Stomach (tissue), 9 donors: Measurements from ENCODE around the gene TXNDC5. TPM values are rescaled to one million over a fixed set of nuclear protein-coding genes. Genes with fewer than 3 reads are reported as not detected.

ENCODE experiments used
- DNase-seq, 2 donors: peaks; one replicate each; pipeline versions ENCODE4 v3.0.0 to v3.0.0-alpha.2; 2013 to 2019
- H3K27ac ChIP-seq, 5 donors: fragments of 200-600 bp in 4 of 5; sonication (generic) in 4 of 5; one replicate each; pipeline ENCODE4 v1.5.1; 2013 to 2019; ENCODE audit warnings: mild to moderate bottlenecking in 1 of 5, moderate library complexity in 1 of 5
- H3K27me3 ChIP-seq, 3 donors: fragments of 200-600 bp; sonication (generic); one replicate each; pipeline ENCODE4 v1.5.1; 2017 to 2019; ENCODE audit warnings: mixed run types in 1 of 3
- H3K36me3 ChIP-seq, 4 donors: fragments of 200-600 bp; sonication (generic); 1 replicate in 3 of 4; 2 replicates in 1 of 4; pipeline ENCODE4 v1.5.1; 2016 to 2019
- H3K4me1 ChIP-seq, 4 donors: fragments of 200-600 bp; sonication (generic); one replicate each; pipeline ENCODE4 v1.5.1; 2016 to 2019
- H3K4me3 ChIP-seq, 4 donors: fragments of 200-600 bp; sonication (generic) in 3 of 4; one replicate each; pipeline ENCODE4 v1.5.1; 2016 to 2019; ENCODE audit warnings: mild to moderate bottlenecking in 1 of 4
- H3K9me3 ChIP-seq, 4 donors: fragments of 200-600 bp; sonication (generic); one replicate each; pipeline ENCODE4 v1.5.1; 2016 to 2019
- EP300 ChIP-seq: sonication (generic); formaldehyde crosslinking; IDR thresholded peaks from one replicate; pipeline ENCODE4 v1.6.1; 2017; ENCODE audit warnings: antibody characterized with exemption
- POLR2A ChIP-seq, 4 donors: fragments of 450-650 bp; IDR thresholded peaks; one replicate each; pipeline ENCODE4 v1.6.1; 2016; ENCODE audit warnings: antibody characterized with exemption in 4 of 4, control low read depth in 2 of 4, mild to moderate bottlenecking in 1 of 4, moderate library complexity in 1 of 4
- POLR2AphosphoS5 ChIP-seq, 3 donors: sonication (generic); formaldehyde crosslinking; IDR thresholded peaks; one replicate each; pipeline ENCODE4 v1.6.1; 2016; ENCODE audit warnings: antibody characterized with exemption in 3 of 3
- WGBS, 5 donors: extraction: QIAGEN DNeasy Blood & Tissue Kit in 3 of 5; methylation state at CpG; one replicate each; pipeline versions ENCODE4 v1.1.5 to v1.1.7; 2013 to 2018; 5-methylcytosine and 5-hydroxymethylcytosine counted together
- intact Hi-C: fragments of 100-400 bp; cut with DNase I; formaldehyde crosslinking; loops from one replicate; pipeline ENCODE4 v1.15.1; 2023; ENCODE audit warnings: low total_unique reads
- polyA plus RNA-seq, 3 donors: library from polyadenylated mRNA; stranded (reverse); fragments of 200-250 nt; gene quantifications; one replicate each; pipeline ENCODE4 v1.2.3, GENCODE V29; 2013
- total RNA-seq, 5 donors: library from RNA; depleted of rRNA; stranded (reverse); fragments of >200 nt; gene quantifications; one replicate each; pipeline versions ENCODE4 v1.1.0 to v1.2.3, GENCODE V29; 2014 to 2016
- TF ChIP-seq, protein P1 (sequence below), 7 experiments: fragments of 450-650 bp in 4 of 7; fragments of 200-600 bp in 3 of 7; sonication (generic) in 3 of 7; IDR thresholded peaks; one replicate each; pipeline ENCODE4 v1.5.1; 2016 to 2019; ENCODE audit warnings: antibody characterized with exemption in 7 of 7, control low read depth in 2 of 7, mild to moderate bottlenecking in 1 of 7
- donor health status: healthy with polysubstance abuse.
- donor health status: Bipolar disorder and iron deficiency.
- donor health status: healthy.

TXNDC5 gene
- total and polyA plus RNA-seq, 8 donors, result 27.4 to 260 (median 48.2) TPM

DNA sequence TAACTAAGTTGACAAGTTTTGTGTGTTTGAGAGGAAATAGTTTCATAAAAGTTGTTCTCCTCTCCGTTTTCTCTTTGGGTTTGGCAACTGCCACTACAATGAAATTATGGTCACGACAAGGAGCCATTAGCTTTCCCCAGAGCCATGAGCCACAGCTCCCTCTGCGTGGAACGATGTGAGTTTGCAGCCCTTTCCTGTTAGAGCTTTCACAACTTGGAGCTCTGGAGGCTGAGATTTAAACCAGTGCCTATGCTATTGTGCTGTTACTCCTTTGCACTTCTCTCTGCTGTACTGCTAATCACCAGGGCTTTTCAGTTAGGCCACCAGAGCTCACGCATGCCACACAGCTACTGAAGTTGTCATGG is 29.3 kb upstream of the TXNDC5 start:
- Histone ChIP-seq H3K9me3 (no peaks in the 10 kb centered on the region), H3K27me3 (no peaks in the 10 kb centered on the region), H3K27ac (no peak overlapping the region), H3K4me1 (no peaks in the 10 kb centered on the region), H3K4me3 (no peak overlapping the region), H3K36me3 (no peaks in the 10 kb centered on the region)
- 56 to 76% (median 70%) methylated on average over 5 of the region's 5 CpGs for WGBS, 5 donors
- no peak for DNase-seq
- intact Hi-C loops, result no loop called here
- TF ChIP-seq, protein P1, sequence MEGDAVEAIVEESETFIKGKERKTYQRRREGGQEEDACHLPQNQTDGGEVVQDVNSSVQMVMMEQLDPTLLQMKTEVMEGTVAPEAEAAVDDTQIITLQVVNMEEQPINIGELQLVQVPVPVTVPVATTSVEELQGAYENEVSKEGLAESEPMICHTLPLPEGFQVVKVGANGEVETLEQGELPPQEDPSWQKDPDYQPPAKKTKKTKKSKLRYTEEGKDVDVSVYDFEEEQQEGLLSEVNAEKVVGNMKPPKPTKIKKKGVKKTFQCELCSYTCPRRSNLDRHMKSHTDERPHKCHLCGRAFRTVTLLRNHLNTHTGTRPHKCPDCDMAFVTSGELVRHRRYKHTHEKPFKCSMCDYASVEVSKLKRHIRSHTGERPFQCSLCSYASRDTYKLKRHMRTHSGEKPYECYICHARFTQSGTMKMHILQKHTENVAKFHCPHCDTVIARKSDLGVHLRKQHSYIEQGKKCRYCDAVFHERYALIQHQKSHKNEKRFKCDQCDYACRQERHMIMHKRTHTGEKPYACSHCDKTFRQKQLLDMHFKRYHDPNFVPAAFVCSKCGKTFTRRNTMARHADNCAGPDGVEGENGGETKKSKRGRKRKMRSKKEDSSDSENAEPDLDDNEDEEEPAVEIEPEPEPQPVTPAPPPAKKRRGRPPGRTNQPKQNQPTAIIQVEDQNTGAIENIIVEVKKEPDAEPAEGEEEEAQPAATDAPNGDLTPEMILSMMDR (IDR thresholded peaks at IDR 0.05), result no peak
- TF ChIP-seq POLR2AphosphoS5 (IDR thresholded peaks at IDR 0.05) (no peak), POLR2A (IDR thresholded peaks at IDR 0.05) (no peak), EP300 (no peak)

DNA sequence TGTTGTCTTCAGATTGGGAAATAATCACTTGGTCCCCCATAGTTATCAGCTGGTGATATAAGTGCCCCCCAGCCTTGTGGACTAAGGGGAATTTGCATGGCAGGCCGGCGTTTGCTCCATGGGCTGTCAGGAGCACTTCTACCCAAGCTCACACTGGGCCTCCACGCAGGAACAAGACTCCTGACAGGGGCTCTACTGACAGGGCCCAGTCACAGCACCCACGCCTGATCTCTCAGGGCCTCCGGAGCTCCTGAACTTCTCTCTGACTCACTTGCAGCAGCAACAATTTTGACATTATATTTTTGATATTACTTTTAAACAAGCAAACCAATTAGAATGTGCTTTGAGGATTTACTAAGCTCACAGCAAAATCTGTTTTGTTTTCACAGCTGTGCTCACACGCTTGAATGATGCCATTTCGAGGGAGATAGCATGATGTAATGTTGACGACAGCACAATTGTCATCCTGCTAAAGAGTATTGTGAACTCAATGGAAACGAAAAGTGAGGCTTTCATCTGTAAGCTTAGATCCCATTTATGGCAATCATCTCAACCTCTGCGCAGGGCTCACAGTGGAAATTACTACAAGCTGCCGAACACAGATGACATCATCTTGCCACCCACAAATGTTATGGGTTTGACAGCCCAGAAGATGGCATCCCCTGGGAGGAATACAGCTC is 28.7 kb upstream of the TXNDC5 start:
- TF ChIP-seq, protein P1 (IDR thresholded peaks at IDR 0.05), result no peak
- TF ChIP-seq EP300 (no peak), POLR2A (IDR thresholded peaks at IDR 0.05) (no peak), POLR2AphosphoS5 (IDR thresholded peaks at IDR 0.05) (no peak)
- 72 to 83% (median 79%) methylated on average over 11 of the region's 11 CpGs for WGBS, 5 donors
- no peaks in the 10 kb centered on the region for H3K27me3 ChIP-seq
- no peak overlapping the region for H3K27ac ChIP-seq
- intact Hi-C loops, result no loop called here
- H3K4me3 ChIP-seq, result no peak overlapping the region
- DNase-seq, result no peak
- H3K36me3 ChIP-seq, result no peaks in the 10 kb centered on the region
- no peaks in the 10 kb centered on the region for H3K9me3 ChIP-seq
- H3K4me1 ChIP-seq, result no peaks in the 10 kb centered on the region

GRCh38 chr6:7938562-7939183 is 28.1 kb upstream of the TXNDC5 start:
- intact Hi-C loops, result no loop called here
- Histone ChIP-seq H3K36me3 (no peaks in the 10 kb centered on the region), H3K9me3 (no peaks in the 10 kb centered on the region), H3K27ac (no peak overlapping the region), H3K4me1 (no peaks in the 10 kb centered on the region), H3K27me3 (no peaks in the 10 kb centered on the region), H3K4me3 (no peak overlapping the region)
- WGBS, 5 donors, result 75 to 87% (median 77%) methylated on average over 4 of the region's 4 CpGs
- no peak for DNase-seq
- TF ChIP-seq POLR2AphosphoS5 (IDR thresholded peaks at IDR 0.05), result no peak
- no peak for TF ChIP-seq EP300
- no peak for TF ChIP-seq POLR2A (IDR thresholded peaks at IDR 0.05)
- TF ChIP-seq, protein P1 (IDR thresholded peaks at IDR 0.05), result no peak

DNA sequence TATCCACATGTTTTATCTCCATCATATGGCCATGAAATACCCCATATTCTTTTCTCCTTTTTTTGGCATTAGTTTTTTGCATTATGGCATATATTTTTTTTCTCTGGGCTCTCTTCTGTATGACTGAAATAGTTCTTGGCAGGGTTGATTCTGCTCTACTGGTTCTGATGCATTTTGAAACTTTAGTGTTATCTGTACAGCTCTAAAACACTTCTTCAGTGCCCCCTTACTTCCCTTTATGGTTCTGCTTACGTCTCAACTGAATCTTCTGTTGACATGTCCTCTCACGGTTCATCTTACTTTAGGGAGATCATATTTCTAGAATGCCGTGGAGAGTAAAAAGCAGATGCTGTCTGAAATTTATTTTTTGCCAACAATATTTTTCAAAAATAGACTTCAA is 23.2 kb upstream of the TXNDC5 start:
- H3K27ac ChIP-seq, result no peak overlapping the region
- WGBS, 5 donors, result 60 to 66% (median 65%) methylated on average over 3 of the region's 3 CpGs
- H3K36me3 ChIP-seq, result no peaks in the 10 kb centered on the region
- H3K9me3 ChIP-seq, result no peaks in the 10 kb centered on the region
- no peak for TF ChIP-seq POLR2AphosphoS5 (IDR thresholded peaks at IDR 0.05)
- TF ChIP-seq, protein P1 (IDR thresholded peaks at IDR 0.05), result no peak
- TF ChIP-seq POLR2A (IDR thresholded peaks at IDR 0.05), result no peak
- no peak for TF ChIP-seq EP300
- no peaks in the 10 kb centered on the region for H3K4me1 ChIP-seq
- intact Hi-C loops, result no loop called here
- no peaks in the 10 kb centered on the region for H3K27me3 ChIP-seq
- DNase-seq, result no peak
- no peak overlapping the region for H3K4me3 ChIP-seq
